SK-N-SH treated with all-trans-retinoic acid at 6 μM for 48 hours (cell line): ENCODE measurements around the gene PTDSS2.

Source experiments
- ATAC-seq: fragments of 200-7000 bp; cut with Tn5 transposase; 3 replicates; pipeline ENCODE4 v1.9.1; 2020; ENCODE audit warnings: mild to moderate bottlenecking, moderate library complexity
- ARNTL ChIP-seq: fragments of 450-650 bp; formaldehyde crosslinking; IDR thresholded peaks from 2 replicates; pipeline ENCODE4 v1.5.0; 2020; ENCODE audit warnings: low read depth, mild to moderate bottlenecking, moderate library complexity, borderline replicate concordance
- BACH2 ChIP-seq: fragments of 250-450 bp; sonication (Bioruptor Pico); IDR thresholded peaks from 2 replicates; pipeline ENCODE4 v1.9.0; 2021; ENCODE audit warnings: mild to moderate bottlenecking, borderline replicate concordance
- ESRRG ChIP-seq: fragments of 250-450 bp; sonication (Bioruptor Pico); IDR thresholded peaks from 2 replicates; pipeline ENCODE4 v1.6.1; 2021; ENCODE audit warnings: mild to moderate bottlenecking
- GLIS3 ChIP-seq: fragments of 250-450 bp; sonication (Bioruptor Pico); IDR thresholded peaks from 2 replicates; pipeline ENCODE4 v1.5.0; 2020; ENCODE audit warnings: mild to moderate bottlenecking, moderate library complexity
- ISL1 ChIP-seq: fragments of 250-450 bp; sonication (Bioruptor Pico); IDR thresholded peaks from 2 replicates; pipeline ENCODE4 v2.1.2; 2022; ENCODE audit warnings: mild to moderate bottlenecking, moderate library complexity
- OSR1 ChIP-seq: fragments of 250-450 bp; sonication (Bioruptor Pico); IDR thresholded peaks from 2 replicates; pipeline ENCODE4 v1.8.0; 2022; ENCODE audit warnings: moderate library complexity, mild to moderate bottlenecking, inconsistent platforms
- PPARA ChIP-seq: fragments of 250-450 bp; sonication (Bioruptor Pico); IDR thresholded peaks from 2 replicates; pipeline ENCODE4 v1.5.0; 2020; ENCODE audit warnings: mild to moderate bottlenecking, borderline replicate concordance
- RARB ChIP-seq: fragments of 250-450 bp; sonication (Bioruptor Pico); IDR thresholded peaks from 2 replicates; pipeline ENCODE4 v1.8.0; 2021; ENCODE audit warnings: mild to moderate bottlenecking, moderate library complexity
- SNAI2 ChIP-seq: fragments of 250-450 bp; sonication (Bioruptor Pico); IDR thresholded peaks from 2 replicates; pipeline ENCODE4 v1.5.0; 2020; ENCODE audit warnings: mild to moderate bottlenecking, moderate library complexity
- TCF4 ChIP-seq: fragments of 250-450 bp; sonication (Bioruptor Pico); IDR thresholded peaks from 2 replicates; pipeline ENCODE4 v1.8.0; 2021; ENCODE audit warnings: mild to moderate bottlenecking, moderate library complexity, borderline replicate concordance
- TOX ChIP-seq: fragments of 250-450 bp; sonication (Bioruptor Pico); IDR thresholded peaks from 2 replicates; pipeline ENCODE4 v1.8.0; 2021; ENCODE audit warnings: mild to moderate bottlenecking, moderate library complexity, borderline replicate concordance
- ZC3H10 ChIP-seq: fragments of 250-450 bp; sonication (Bioruptor Pico); IDR thresholded peaks from 2 replicates; pipeline ENCODE4 v1.5.1; 2021; ENCODE audit warnings: mild to moderate bottlenecking, moderate library complexity
- ZFP3 ChIP-seq: fragments of 250-450 bp; sonication (Bioruptor Pico); IDR thresholded peaks from 2 replicates; pipeline ENCODE4 v1.5.0; 2020; ENCODE audit warnings: mild to moderate bottlenecking, moderate library complexity
- ZFP30 ChIP-seq: fragments of 450-650 bp; formaldehyde crosslinking; IDR thresholded peaks from 2 replicates; pipeline ENCODE4 v1.5.0; 2022; ENCODE audit warnings: mild to moderate bottlenecking, moderate library complexity
- ZNF565 ChIP-seq: fragments of 450-650 bp; formaldehyde crosslinking; conservative IDR thresholded peaks from 2 replicates; pipeline ENCODE4 v1.5.0; 2020; ENCODE audit warnings: low read depth, mild to moderate bottlenecking, moderate library complexity
- ZNF70 ChIP-seq: fragments of 450-650 bp; formaldehyde crosslinking; IDR thresholded peaks from 2 replicates; pipeline ENCODE4 v1.5.0; 2020; ENCODE audit warnings: mild to moderate bottlenecking, moderate library complexity
- ZNF8 ChIP-seq: fragments of 450-650 bp; formaldehyde crosslinking; IDR thresholded peaks from 2 replicates; pipeline ENCODE4 v1.5.0; 2020; ENCODE audit warnings: mild to moderate bottlenecking, moderate library complexity
- TF ChIP-seq, protein P1 (sequence below): fragments of 250-450 bp; sonication (Bioruptor Pico); IDR thresholded peaks from 2 replicates; pipeline ENCODE4 v1.8.0; 2021; ENCODE audit warnings: low read depth, mild to moderate bottlenecking, moderate library complexity, borderline replicate concordance
- TF ChIP-seq, protein P2 (sequence below): fragments of 250-450 bp; sonication (Bioruptor Pico); IDR thresholded peaks from 2 replicates; pipeline ENCODE4 v1.5.1; 2021; ENCODE audit warnings: mild to moderate bottlenecking, moderate library complexity
- TF ChIP-seq, protein P3 (sequence below): fragments of 250-450 bp; sonication (Bioruptor Pico); IDR thresholded peaks from 2 replicates; pipeline ENCODE4 v1.5.1; 2020; ENCODE audit warnings: low read depth, mild to moderate bottlenecking, moderate library complexity
- TF ChIP-seq, protein P4 (sequence below): fragments of 250-450 bp; sonication (Bioruptor Pico); IDR thresholded peaks from 2 replicates; pipeline ENCODE4 v1.5.0; 2020; ENCODE audit warnings: mild to moderate bottlenecking, moderate library complexity

Gene PTDSS2

DNA sequence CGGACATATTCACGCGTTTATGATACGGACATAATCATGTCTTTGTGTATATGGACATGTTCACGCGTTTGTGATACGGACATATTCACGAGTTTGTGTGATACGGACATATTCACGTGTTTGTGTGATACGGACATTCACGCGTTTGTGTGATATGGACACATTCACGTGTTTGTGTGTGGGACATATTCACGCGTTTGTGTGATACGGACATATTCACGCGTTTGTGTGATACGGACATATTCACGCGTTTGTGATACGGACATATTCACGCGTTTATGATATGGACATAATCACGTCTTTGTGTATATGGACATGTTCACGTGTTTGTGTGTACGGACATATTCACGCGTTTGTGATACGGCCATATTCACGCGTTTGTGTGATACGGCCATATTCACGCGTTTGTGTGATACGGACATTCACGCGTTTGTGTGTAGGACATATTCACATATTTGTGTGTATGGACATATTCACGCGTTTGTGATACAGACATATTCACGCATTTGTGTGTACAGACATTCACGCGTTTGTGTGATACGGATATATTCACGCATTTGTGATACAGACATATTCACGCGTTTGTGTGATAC lies 24.9 kb downstream of the PTDSS2 start:
- no peak for ATAC-seq
- no peak for TF ChIP-seq ZC3H10 (CRISPR knock-in tag)
- no peak for TF ChIP-seq ZNF70
- no peak for TF ChIP-seq ZFP3
- TF ChIP-seq ZNF8 (CRISPR knock-in tag): no peak
- TF ChIP-seq OSR1 (CRISPR knock-in tag): no peak
- no peak for TF ChIP-seq BACH2
- TF ChIP-seq ARNTL (CRISPR knock-in tag): no peak
- TF ChIP-seq ESRRG (CRISPR knock-in tag): no peak
- TF ChIP-seq, protein P1, sequence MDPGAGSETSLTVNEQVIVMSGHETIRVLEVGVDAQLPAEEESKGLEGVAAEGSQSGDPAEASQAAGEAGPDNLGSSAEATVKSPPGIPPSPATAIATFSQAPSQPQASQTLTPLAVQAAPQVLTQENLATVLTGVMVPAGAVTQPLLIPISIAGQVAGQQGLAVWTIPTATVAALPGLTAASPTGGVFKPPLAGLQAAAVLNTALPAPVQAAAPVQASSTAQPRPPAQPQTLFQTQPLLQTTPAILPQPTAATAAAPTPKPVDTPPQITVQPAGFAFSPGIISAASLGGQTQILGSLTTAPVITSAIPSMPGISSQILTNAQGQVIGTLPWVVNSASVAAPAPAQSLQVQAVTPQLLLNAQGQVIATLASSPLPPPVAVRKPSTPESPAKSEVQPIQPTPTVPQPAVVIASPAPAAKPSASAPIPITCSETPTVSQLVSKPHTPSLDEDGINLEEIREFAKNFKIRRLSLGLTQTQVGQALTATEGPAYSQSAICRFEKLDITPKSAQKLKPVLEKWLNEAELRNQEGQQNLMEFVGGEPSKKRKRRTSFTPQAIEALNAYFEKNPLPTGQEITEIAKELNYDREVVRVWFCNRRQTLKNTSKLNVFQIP: no peak
- TF ChIP-seq, protein P2, sequence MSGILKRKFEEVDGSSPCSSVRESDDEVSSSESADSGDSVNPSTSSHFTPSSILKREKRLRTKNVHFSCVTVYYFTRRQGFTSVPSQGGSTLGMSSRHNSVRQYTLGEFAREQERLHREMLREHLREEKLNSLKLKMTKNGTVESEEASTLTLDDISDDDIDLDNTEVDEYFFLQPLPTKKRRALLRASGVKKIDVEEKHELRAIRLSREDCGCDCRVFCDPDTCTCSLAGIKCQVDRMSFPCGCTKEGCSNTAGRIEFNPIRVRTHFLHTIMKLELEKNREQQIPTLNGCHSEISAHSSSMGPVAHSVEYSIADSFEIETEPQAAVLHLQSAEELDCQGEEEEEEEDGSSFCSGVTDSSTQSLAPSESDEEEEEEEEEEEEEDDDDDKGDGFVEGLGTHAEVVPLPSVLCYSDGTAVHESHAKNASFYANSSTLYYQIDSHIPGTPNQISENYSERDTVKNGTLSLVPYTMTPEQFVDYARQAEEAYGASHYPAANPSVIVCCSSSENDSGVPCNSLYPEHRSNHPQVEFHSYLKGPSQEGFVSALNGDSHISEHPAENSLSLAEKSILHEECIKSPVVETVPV (CRISPR knock-in tag): no peak
- no peak for TF ChIP-seq ZNF565 (CRISPR knock-in tag)
- TF ChIP-seq, protein P3, sequence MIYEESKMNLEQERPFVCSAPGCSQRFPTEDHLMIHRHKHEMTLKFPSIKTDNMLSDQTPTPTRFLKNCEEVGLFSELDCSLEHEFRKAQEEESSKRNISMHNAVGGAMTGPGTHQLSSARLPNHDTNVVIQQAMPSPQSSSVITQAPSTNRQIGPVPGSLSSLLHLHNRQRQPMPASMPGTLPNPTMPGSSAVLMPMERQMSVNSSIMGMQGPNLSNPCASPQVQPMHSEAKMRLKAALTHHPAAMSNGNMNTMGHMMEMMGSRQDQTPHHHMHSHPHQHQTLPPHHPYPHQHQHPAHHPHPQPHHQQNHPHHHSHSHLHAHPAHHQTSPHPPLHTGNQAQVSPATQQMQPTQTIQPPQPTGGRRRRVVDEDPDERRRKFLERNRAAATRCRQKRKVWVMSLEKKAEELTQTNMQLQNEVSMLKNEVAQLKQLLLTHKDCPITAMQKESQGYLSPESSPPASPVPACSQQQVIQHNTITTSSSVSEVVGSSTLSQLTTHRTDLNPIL (CRISPR knock-in tag): no peak
- TF ChIP-seq SNAI2 (CRISPR knock-in tag): no peak
- TF ChIP-seq ZFP30 (CRISPR knock-in tag): no peak
- no peak for TF ChIP-seq GLIS3 (CRISPR knock-in tag)
- TF ChIP-seq TCF4: no peak
- no peak for TF ChIP-seq PPARA
- TF ChIP-seq TOX (CRISPR knock-in tag): no peak
- no peak for TF ChIP-seq ISL1 (CRISPR knock-in tag)
- TF ChIP-seq, protein P4, sequence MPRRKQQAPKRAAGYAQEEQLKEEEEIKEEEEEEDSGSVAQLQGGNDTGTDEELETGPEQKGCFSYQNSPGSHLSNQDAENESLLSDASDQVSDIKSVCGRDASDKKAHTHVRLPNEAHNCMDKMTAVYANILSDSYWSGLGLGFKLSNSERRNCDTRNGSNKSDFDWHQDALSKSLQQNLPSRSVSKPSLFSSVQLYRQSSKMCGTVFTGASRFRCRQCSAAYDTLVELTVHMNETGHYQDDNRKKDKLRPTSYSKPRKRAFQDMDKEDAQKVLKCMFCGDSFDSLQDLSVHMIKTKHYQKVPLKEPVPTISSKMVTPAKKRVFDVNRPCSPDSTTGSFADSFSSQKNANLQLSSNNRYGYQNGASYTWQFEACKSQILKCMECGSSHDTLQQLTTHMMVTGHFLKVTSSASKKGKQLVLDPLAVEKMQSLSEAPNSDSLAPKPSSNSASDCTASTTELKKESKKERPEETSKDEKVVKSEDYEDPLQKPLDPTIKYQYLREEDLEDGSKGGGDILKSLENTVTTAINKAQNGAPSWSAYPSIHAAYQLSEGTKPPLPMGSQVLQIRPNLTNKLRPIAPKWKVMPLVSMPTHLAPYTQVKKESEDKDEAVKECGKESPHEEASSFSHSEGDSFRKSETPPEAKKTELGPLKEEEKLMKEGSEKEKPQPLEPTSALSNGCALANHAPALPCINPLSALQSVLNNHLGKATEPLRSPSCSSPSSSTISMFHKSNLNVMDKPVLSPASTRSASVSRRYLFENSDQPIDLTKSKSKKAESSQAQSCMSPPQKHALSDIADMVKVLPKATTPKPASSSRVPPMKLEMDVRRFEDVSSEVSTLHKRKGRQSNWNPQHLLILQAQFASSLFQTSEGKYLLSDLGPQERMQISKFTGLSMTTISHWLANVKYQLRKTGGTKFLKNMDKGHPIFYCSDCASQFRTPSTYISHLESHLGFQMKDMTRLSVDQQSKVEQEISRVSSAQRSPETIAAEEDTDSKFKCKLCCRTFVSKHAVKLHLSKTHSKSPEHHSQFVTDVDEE: no peak
- TF ChIP-seq, all 23 proteins: peak for 0

DNA sequence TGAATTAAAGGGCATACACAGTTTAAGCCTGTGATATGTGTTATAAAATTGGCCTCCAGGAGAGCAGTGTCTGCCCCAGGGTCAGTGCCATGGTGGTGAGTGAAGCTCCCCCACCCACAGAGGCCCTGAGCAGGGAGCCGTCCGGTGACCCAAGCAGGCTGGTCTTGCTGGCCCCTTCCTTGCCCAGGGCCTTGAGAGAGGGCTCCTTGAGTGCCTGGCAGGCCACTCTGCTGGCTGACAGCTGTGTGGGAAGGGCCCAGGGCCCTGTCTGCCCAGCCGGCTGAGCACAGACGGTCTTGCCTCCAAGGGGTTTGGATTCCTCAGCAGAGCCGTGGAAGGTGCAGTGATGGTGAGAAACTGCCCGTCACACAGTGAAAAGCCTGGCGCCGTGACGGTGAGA lies 25.9 kb downstream of the PTDSS2 start:
- no peak for ATAC-seq
- no peak for TF ChIP-seq ISL1 (CRISPR knock-in tag)

DNA sequence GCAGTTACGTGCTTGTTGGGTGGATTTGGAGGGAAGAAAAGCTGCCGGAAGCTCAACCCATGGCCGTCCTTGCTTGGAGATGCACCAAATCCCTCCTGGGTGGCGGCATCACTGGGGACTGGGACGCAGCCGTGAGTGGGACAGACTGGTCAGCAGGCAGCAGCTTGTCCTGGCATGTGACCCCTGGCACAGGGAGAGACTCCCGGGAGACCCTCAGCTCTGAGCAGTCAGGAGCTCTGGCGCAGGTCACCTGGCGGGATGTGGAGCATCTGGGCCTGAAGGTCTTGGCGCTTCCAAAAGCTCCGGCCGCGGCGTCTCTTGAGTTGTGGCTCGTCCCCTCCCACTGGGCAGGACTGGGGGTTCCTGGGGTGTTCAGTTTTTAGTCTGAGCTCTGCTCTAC lies 26.3 kb downstream of the PTDSS2 start:
- TF ChIP-seq RARB (CRISPR knock-in tag) (no peak), ZFP30 (CRISPR knock-in tag) (no peak), ZFP3 (no peak), OSR1 (CRISPR knock-in tag) (no peak)
- ATAC-seq: no peak

DNA sequence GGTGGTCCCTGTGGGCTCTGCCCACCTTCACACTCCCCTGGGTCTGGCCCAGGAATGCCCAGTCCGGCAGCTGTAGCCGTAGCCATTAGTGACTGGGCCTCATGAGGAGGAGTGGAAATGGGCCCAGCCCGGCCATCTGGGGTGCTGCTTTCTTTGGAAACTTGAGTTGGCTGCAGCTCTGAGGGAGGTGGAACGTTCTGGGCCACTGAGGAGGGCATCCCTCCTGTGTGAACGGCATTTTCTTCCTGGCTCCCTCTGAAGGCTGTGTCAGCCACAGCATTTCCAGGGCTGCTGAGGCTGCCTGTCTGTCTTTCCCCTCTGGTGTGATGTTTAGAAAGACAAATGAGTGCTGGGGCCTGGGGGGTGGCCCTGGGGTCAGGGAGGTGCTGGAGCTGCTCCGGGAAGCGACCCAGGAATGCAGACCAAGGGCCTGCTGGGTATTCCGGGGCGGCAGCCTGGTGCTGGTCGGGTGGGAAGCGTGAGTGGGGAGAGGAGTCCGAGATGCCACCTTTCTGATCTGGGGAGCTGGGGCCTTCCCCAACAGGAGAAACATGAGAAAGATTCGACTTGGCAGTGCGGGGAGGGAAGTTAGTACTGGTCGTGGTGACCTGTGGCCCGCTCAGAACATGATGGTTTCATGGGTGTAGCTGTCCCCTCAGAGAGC lies 27.1 kb downstream of the PTDSS2 start:
- TF ChIP-seq PPARA: no peak
- no peak for TF ChIP-seq ZFP3
- TF ChIP-seq, protein P2 (CRISPR knock-in tag): no peak
- no peak for TF ChIP-seq ZNF565 (CRISPR knock-in tag)
- TF ChIP-seq ZNF70: no peak
- TF ChIP-seq TCF4: no peak
- TF ChIP-seq RARB (CRISPR knock-in tag): no peak
- TF ChIP-seq ZC3H10 (CRISPR knock-in tag): no peak
- no peak for TF ChIP-seq GLIS3 (CRISPR knock-in tag)
- no peak for TF ChIP-seq ZNF8 (CRISPR knock-in tag)
- no peak for TF ChIP-seq ISL1 (CRISPR knock-in tag)
- no peak for TF ChIP-seq BACH2
- no peak for TF ChIP-seq SNAI2 (CRISPR knock-in tag)
- no peak for TF ChIP-seq ARNTL (CRISPR knock-in tag)
- TF ChIP-seq, protein P4: no peak
- TF ChIP-seq, protein P3 (CRISPR knock-in tag): no peak
- TF ChIP-seq ESRRG (CRISPR knock-in tag): no peak
- no peak for ATAC-seq
